Measurements from ENCODE around the gene CAMSAP1.

DNA sequence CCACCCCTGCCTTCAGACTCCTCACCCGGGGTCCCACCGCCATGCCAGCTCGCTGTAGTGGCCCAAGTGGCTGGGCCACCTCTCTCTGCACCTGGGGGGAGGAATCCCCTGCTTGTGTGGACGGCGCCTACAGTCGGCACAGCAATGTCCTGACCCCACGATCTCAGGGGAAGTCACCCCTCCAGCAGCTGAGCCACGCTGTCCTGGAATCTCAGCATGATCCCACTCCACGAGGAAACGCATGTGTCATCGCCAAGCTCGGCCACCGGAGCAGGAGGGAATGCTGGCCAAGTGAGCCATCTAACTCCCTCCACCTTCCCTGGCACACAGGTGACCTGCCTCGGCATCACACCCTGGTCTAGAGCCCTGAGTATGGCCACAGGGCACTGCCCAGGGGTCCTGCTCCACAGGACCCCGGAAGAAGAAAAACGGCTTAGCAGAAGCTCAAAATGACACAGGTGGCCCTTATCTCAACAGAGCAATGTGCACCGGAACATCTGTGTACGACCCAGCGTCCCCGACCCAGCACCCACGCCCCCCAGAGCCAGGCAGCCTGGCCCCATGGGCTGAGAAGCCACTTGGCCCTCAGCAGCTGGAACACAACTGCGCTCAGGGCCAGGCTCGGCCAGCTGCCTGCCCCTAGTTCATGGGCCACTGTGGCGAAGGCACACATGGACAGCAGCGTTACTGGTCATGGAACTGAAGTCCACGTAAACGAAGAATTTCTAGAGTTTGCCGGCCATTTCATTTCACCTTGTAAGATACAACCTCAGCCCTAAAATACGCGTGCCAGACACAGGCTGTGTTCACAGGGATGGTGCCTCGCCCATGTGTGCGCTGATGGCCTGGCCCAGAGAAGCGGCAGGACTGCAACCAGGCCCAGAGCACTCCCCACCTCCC, 23.4 kb upstream of the CAMSAP1 start:
- TF ChIP-seq, protein P1, sequence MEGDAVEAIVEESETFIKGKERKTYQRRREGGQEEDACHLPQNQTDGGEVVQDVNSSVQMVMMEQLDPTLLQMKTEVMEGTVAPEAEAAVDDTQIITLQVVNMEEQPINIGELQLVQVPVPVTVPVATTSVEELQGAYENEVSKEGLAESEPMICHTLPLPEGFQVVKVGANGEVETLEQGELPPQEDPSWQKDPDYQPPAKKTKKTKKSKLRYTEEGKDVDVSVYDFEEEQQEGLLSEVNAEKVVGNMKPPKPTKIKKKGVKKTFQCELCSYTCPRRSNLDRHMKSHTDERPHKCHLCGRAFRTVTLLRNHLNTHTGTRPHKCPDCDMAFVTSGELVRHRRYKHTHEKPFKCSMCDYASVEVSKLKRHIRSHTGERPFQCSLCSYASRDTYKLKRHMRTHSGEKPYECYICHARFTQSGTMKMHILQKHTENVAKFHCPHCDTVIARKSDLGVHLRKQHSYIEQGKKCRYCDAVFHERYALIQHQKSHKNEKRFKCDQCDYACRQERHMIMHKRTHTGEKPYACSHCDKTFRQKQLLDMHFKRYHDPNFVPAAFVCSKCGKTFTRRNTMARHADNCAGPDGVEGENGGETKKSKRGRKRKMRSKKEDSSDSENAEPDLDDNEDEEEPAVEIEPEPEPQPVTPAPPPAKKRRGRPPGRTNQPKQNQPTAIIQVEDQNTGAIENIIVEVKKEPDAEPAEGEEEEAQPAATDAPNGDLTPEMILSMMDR (IDR thresholded peaks at IDR 0.05) = no peak
- no peak for TF ChIP-seq POLR2A (IDR thresholded peaks at IDR 0.05)
